ENCODE data around the gene KCNJ10. TPM values are rescaled to one million over a fixed set of nuclear protein-coding genes. Genes with fewer than 3 reads are reported as not detected.

Gene KCNJ10
- total RNA-seq, 1 experiment from 2014 or later = 1.4 TPM

DNA sequence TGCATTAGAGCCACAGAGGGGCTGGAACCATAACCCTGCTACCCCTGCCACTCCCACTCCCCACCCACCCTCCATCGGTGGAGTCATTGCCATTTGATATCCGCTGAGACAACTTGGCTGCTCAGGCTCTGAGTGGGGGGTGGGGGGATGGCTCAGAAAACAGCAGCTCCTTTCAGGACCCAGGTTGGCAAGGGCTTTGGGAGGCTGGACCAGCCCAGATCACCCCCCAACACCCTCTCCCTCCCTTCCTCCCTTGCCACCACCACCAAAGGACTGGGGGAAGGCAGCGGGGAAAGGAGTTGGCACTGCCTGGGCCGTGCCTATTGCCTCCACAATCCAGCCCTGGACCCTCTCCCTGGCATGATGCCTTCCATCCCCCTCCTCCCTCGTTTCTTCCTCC, 1.7 kb downstream of the KCNJ10 start (continued):
- TF ChIP-seq, protein P1, sequence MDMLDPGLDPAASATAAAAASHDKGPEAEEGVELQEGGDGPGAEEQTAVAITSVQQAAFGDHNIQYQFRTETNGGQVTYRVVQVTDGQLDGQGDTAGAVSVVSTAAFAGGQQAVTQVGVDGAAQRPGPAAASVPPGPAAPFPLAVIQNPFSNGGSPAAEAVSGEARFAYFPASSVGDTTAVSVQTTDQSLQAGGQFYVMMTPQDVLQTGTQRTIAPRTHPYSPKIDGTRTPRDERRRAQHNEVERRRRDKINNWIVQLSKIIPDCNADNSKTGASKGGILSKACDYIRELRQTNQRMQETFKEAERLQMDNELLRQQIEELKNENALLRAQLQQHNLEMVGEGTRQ (CRISPR knock-in tag; IDR thresholded peaks at IDR 0.05) = no peak
- TF ChIP-seq ZNF138 (CRISPR knock-in tag; conservative IDR thresholded peaks at IDR 0.05) (no peak), ESRRA (CRISPR knock-in tag; IDR thresholded peaks at IDR 0.05; ENCODE audit: borderline replicate concordance) (no peak), OVOL2 (CRISPR knock-in tag; IDR thresholded peaks at IDR 0.05; ENCODE audit: borderline replicate concordance) (no peak), MYBL2 (CRISPR knock-in tag; IDR thresholded peaks at IDR 0.05) (no peak)

DNA sequence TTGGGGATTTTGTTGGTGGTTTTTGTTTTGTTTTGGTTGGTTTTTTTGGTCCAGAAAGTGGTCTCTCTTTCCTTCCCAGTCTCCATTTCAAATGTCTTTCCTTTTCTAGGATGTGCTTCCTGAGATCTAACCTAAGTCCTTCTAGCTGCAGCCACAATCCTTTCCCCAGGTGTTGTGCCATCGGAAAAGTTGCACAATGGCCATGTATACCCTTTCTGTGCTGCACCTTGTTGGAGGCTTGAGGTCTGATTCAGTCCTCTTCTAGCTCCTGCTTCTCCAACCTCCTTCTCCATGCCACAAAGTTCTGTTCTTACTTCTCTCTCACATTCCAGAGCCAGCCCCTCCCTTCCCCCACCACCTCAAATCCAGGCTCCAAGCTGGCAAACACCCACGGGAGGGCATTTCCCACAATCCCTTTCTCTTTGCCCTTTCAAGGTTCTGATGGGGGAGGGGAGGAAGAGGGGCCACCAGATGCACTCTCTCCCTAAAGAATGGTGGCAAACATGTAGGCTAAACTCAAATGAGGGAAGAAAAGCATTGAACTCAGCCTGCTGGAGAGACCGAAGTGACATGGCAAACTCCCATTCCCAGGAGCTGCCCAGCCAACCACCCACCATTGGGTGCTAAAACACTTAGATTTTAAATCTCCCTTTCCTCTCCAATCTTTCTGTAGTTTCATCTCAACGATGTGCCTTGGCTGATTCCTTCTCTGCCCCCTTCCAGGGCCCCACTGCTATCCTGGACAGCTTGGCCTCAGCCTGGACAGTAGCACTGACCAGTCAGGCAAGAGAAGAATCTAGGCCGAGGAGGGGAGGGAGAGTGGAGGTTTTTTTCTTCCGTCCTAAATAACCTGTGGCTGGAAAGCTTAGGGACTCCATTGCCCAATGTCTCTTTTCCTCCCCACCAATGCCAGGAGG, 2.9 kb downstream of the KCNJ10 start:
- Mint-ChIP-seq H3K27me3 (ENCODE audit: low read depth) (peaks cover 53% of the 10 kb centered on the region), H3K4me3 (no peak overlapping the region; the same call in 1 of the 2 replicates), H3K9me3 (no peaks in the 10 kb centered on the region), H3K36me3 (no peaks in the 10 kb centered on the region), H3K27ac (no peak overlapping the region; the same call in none of the 2 replicates), H3K4me1 (peaks cover 39% of the 10 kb centered on the region)
- DNase-seq (ENCODE audit: low spot score) = no peak
- TF ChIP-seq, protein P2, sequence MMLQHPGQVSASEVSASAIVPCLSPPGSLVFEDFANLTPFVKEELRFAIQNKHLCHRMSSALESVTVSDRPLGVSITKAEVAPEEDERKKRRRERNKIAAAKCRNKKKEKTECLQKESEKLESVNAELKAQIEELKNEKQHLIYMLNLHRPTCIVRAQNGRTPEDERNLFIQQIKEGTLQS (CRISPR knock-in tag; conservative IDR thresholded peaks at IDR 0.05) = no peak
- TF ChIP-seq CBFB (CRISPR knock-in tag; IDR thresholded peaks at IDR 0.05; ENCODE audit: low read depth) = no peak
- no peak for TF ChIP-seq RELA (CRISPR knock-in tag; IDR thresholded peaks at IDR 0.05; ENCODE audit: borderline replicate concordance)
- no peak for TF ChIP-seq ZNF317 (CRISPR knock-in tag; IDR thresholded peaks at IDR 0.05; ENCODE audit: borderline replicate concordance, low read depth)
- no peak for TF ChIP-seq NR2C2 (CRISPR knock-in tag; IDR thresholded peaks at IDR 0.05)
- TF ChIP-seq MYBL2 (CRISPR knock-in tag; IDR thresholded peaks at IDR 0.05) = no peak
- TF ChIP-seq, protein P3, sequence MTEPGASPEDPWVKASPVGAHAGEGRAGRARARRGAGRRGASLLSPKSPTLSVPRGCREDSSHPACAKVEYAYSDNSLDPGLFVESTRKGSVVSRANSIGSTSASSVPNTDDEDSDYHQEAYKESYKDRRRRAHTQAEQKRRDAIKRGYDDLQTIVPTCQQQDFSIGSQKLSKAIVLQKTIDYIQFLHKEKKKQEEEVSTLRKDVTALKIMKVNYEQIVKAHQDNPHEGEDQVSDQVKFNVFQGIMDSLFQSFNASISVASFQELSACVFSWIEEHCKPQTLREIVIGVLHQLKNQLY (CRISPR knock-in tag; IDR thresholded peaks at IDR 0.05) = no peak
- TF ChIP-seq, protein P4, sequence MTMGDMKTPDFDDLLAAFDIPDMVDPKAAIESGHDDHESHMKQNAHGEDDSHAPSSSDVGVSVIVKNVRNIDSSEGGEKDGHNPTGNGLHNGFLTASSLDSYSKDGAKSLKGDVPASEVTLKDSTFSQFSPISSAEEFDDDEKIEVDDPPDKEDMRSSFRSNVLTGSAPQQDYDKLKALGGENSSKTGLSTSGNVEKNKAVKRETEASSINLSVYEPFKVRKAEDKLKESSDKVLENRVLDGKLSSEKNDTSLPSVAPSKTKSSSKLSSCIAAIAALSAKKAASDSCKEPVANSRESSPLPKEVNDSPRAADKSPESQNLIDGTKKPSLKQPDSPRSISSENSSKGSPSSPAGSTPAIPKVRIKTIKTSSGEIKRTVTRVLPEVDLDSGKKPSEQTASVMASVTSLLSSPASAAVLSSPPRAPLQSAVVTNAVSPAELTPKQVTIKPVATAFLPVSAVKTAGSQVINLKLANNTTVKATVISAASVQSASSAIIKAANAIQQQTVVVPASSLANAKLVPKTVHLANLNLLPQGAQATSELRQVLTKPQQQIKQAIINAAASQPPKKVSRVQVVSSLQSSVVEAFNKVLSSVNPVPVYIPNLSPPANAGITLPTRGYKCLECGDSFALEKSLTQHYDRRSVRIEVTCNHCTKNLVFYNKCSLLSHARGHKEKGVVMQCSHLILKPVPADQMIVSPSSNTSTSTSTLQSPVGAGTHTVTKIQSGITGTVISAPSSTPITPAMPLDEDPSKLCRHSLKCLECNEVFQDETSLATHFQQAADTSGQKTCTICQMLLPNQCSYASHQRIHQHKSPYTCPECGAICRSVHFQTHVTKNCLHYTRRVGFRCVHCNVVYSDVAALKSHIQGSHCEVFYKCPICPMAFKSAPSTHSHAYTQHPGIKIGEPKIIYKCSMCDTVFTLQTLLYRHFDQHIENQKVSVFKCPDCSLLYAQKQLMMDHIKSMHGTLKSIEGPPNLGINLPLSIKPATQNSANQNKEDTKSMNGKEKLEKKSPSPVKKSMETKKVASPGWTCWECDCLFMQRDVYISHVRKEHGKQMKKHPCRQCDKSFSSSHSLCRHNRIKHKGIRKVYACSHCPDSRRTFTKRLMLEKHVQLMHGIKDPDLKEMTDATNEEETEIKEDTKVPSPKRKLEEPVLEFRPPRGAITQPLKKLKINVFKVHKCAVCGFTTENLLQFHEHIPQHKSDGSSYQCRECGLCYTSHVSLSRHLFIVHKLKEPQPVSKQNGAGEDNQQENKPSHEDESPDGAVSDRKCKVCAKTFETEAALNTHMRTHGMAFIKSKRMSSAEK (CRISPR knock-in tag; IDR thresholded peaks at IDR 0.05; ENCODE audit: borderline replicate concordance) = no peak
- TF ChIP-seq, protein P5, sequence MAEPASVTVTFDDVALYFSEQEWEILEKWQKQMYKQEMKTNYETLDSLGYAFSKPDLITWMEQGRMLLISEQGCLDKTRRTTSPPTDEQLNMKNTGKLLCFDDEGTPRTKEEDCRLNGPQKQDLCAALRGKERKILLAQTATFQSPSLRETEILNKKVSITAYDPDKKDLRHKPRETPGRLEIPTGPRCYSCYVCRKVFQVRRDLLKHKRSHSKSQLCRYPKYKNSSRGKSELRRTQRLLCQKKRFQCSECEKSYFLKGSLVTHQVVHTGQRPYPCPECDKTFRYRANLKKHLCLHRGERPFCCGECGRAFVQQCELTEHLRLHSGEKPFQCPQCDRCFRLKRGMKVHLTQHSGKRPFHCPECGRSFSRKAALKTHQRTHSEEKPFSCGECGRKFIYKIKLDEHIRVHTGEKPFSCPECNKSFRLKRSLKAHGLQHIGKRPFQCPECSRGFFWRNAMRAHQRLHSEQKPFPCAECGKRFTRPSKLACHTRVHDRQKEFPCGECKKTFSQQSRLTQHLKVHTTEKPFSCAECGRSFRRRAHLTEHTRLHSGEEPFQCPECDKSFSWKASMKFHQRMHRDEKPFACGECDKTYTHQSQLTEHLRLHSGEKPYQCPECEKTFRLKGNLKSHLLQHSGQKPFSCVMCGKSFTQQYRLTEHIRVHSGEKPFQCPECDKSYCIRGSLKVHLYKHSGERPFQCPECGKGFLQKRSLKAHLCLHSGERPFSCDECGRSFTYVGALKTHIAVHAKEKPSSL (CRISPR knock-in tag; conservative IDR thresholded peaks at IDR 0.05) = no peak
- TF ChIP-seq GABPB1 (CRISPR knock-in tag; IDR thresholded peaks at IDR 0.05) = no peak
- CTCF ChIA-PET = interaction anchor here (1.3 to 29.5 kb wide), 5 partner anchors 11 to 185 kb away, joined by 4 to 978 read pairs (median 18); partner anchors contain the start of gene KCNJ9
- no peak for ATAC-seq
- POLR2A ChIA-PET = interaction anchor here (0.6 to 1.3 kb wide), 2 partner anchors 11 to 28 kb away, joined by 4 to 5 read pairs; no protein-coding TSS in a partner anchor

Data from WTC11 (cell line).